ENCODE data around the gene SLC17A8. TPM values are rescaled to one million over a fixed set of nuclear protein-coding genes. Genes with fewer than 3 reads are reported as not detected.
"Not testable (repeated sequence)": the region's sequence is repeated elsewhere in the genome, so short reads cannot be mapped to it uniquely, and the experiment has no call there.

SLC17A8 gene
- total RNA-seq (not detected in 2 replicates), polyA plus RNA-seq (not detected in 2 replicates), polyA minus RNA-seq (not detected in 2 replicates), Bru-seq, nascent RNA (not detected), BruChase-seq, experiment 1, labeled RNA remaining after a 6-hour chase (percentile 24 among the genes with signal in this experiment), BruChase-seq, experiment 2, labeled RNA remaining after a 2-hour chase (percentile 14 among the genes with signal in this experiment)
- not detected in 2 replicates for polyA plus RNA-seq (2011; cell fraction: cytosol; rRNA removed)
- polyA plus RNA-seq (2011; cell fraction: nucleus; rRNA removed), result not detected in 2 replicates
- polyA plus RNA-seq (2012), result not detected in 2 replicates
- polyA minus RNA-seq (2011; cell fraction: cytosol; rRNA and poly(A)+ RNA removed), result not detected
- polyA minus RNA-seq (2011; cell fraction: nucleus; rRNA and poly(A)+ RNA removed), result not detected in 2 replicates
- long read RNA-seq, result 0 reads

GRCh38 chr12:100356644-100357223 is at the start of gene SLC17A8:
TSS of gene SLC17A8 (plus strand) at chr12:100357074. CDS start at chr12:100357392, 318 bp downstream.
- intact Hi-C loops (cut with micrococcal nuclease) (no loop called here), dilution Hi-C loops (cut with MboI; ENCODE audit: extremely low pct_ligation_motif_present, low sequenced_read_pairs) (no loop called here)
- no peak within 1 kb of the TSS for H3K9ac ChIP-seq (replicated peaks; ENCODE audit: extremely low read depth, insufficient read depth, low read length)
- H3K27me3 ChIP-seq (ENCODE audit: control insufficient read depth in 2 of 2, insufficient read depth in 2 of 2, low read length in 2 of 2), result peaks cover 0 to 6% of the 10 kb centered on the region in 2 experiments
- DNase-seq (ENCODE audit: low read depth, low spot score) (no peak), FAIRE-seq (no peak)
- H3K4me2 ChIP-seq (ENCODE audit: insufficient read depth, low read length), result no peak within 1 kb of the TSS
- no TSS peak for BruUV-seq (replicated peaks)
- TF ChIP-seq GATA2 (IDR thresholded peaks at IDR 0.05; ENCODE audit: insufficient read depth, insufficient read length, low read depth, low read length), result no peak
- no peak for TF ChIP-seq MYC (IDR thresholded peaks at IDR 0.05; ENCODE audit: low read depth, low read length)
- TF ChIP-seq EZH2 (IDR thresholded peaks at IDR 0.05; ENCODE audit: borderline replicate concordance, low read depth, low read length, severe bottlenecking), result no peak
- TF ChIP-seq CTCF (IDR thresholded peaks at IDR 0.05; ENCODE audit: extremely low read depth in 1 of 2, insufficient read depth in 1 of 2, low read depth in 1 of 2, low read length in 2 of 2), result no peak
- POLR2A ChIA-PET, result no interaction called here
- H3K9me1 ChIP-seq (replicated peaks; ENCODE audit: control insufficient read depth, extremely low read depth, insufficient read depth, low read length), result no peaks in the 10 kb centered on the region
- no peak within 1 kb of the TSS for H2AFZ ChIP-seq (ENCODE audit: low read depth, low read length)
- no peaks in the 10 kb centered on the region for H4K20me1 ChIP-seq (replicated peaks; ENCODE audit: control insufficient read depth, extremely low read depth, insufficient read depth, low read length)
- H3K27ac ChIP-seq (ENCODE audit: insufficient read depth, low read depth, low read length), result no peak within 1 kb of the TSS
- H3K4me3 ChIP-seq (replicated peaks in 1 of 3; ENCODE audit: insufficient read depth in 1 of 3, low read depth in 1 of 3, low read length in 3 of 3), result no peak within 1 kb of the TSS
- H3K9me3 ChIP-seq (replicated peaks; ENCODE audit: control insufficient read depth, insufficient read depth, low read length), result no peaks in the 10 kb centered on the region
- H3K4me1 ChIP-seq (ENCODE audit: control insufficient read depth, extremely low read depth, insufficient read depth, low read length), result no peaks in the 10 kb centered on the region
- H3K79me2 ChIP-seq (ENCODE audit: control insufficient read depth, insufficient read depth, low read length), result no peaks in the 10 kb centered on the region
- CTCF ChIA-PET, result interaction anchor here (2.0 kb wide), 1 partner anchor 47 kb away, joined by 8 read pairs; no protein-coding TSS in a partner anchor
- no peaks in the 10 kb centered on the region for H3K36me3 ChIP-seq (ENCODE audit: control insufficient read depth in 2 of 2, extremely low read depth in 1 of 2, insufficient read depth in 2 of 2, low read length in 2 of 2)

GRCh38 chr12:100308138-100308537 is 48.7 kb upstream of the SLC17A8 start:
- FAIRE-seq; dilution Hi-C loops (cut with MboI; ENCODE audit: extremely low pct_ligation_motif_present, low sequenced_read_pairs); H3K4me2 ChIP-seq (ENCODE audit: insufficient read depth, low read length); DNase-seq (ENCODE audit: low read depth, low spot score); H3K36me3 ChIP-seq (ENCODE audit: control insufficient read depth in 2 of 2, extremely low read depth in 1 of 2, insufficient read depth in 2 of 2, low read length in 2 of 2); POLR2A ChIA-PET; H4K20me1 ChIP-seq (replicated peaks; ENCODE audit: control insufficient read depth, extremely low read depth, insufficient read depth, low read length); CTCF ChIA-PET; H3K4me3 ChIP-seq (replicated peaks in 1 of 3; ENCODE audit: insufficient read depth in 1 of 3, low read depth in 1 of 3, low read length in 3 of 3); BruUV-seq (replicated peaks); H3K9me1 ChIP-seq (replicated peaks; ENCODE audit: control insufficient read depth, extremely low read depth, insufficient read depth, low read length); H3K9ac ChIP-seq (replicated peaks; ENCODE audit: extremely low read depth, insufficient read depth, low read length); H3K4me1 ChIP-seq (ENCODE audit: control insufficient read depth, extremely low read depth, insufficient read depth, low read length); H3K27me3 ChIP-seq (ENCODE audit: control insufficient read depth in 2 of 2, insufficient read depth in 2 of 2, low read length in 2 of 2); H3K79me2 ChIP-seq (ENCODE audit: control insufficient read depth, insufficient read depth, low read length); H2AFZ ChIP-seq (ENCODE audit: low read depth, low read length); intact Hi-C loops (cut with micrococcal nuclease); H3K9me3 ChIP-seq (replicated peaks; ENCODE audit: control insufficient read depth, insufficient read depth, low read length); H3K27ac ChIP-seq (ENCODE audit: insufficient read depth, low read depth, low read length): not testable (repeated sequence)

Data from endothelial cell of umbilical vein (primary cell).